ENCODE data around the gene ANO8. TPM values are rescaled to one million over a fixed set of nuclear protein-coding genes. Genes with fewer than 3 reads are reported as not detected.

ANO8 gene
- total and polyA plus RNA-seq, 2 experiments from 2014 or later = 1.1 to 7.3 TPM

GRCh38 chr19:17330262-17331044, 4.2 kb downstream of the ANO8 start:
- Histone ChIP-seq H3K36me3 (replicated peaks; ENCODE audit: insufficient read depth, low read depth) (no peaks in the 10 kb centered on the region), H3K4me2 (no peak overlapping the region), H3K27ac (no peak overlapping the region), H3K4me1 (ENCODE audit: insufficient read depth) (peaks cover 24% of the 10 kb centered on the region), H2AFZ (no peak overlapping the region), H3K79me2 (peaks cover 6% of the 10 kb centered on the region), H4K20me1 (ENCODE audit: insufficient read depth, poor library complexity, severe bottlenecking) (no peaks in the 10 kb centered on the region), H3K9me2 (replicated peaks; ENCODE audit: insufficient read depth) (no peaks in the 10 kb centered on the region), H3K9me3 (ENCODE audit: low read depth) (no peaks in the 10 kb centered on the region), H3K4me3 (no peak overlapping the region), H3K27me3 (no peaks in the 10 kb centered on the region)
- WGBS (ENCODE audit: low lambda C conversion rate, missing lambda C conversion rate) = 94% methylated on average over 24 of the region's 24 CpGs
- TF ChIP-seq CTCF (IDR thresholded peaks at IDR 0.05; ENCODE audit: poor library complexity) (no peak), EZH2 (IDR thresholded peaks at IDR 0.05; ENCODE audit: borderline replicate concordance) (no peak), EZH2phosphoT487 (IDR thresholded peaks at IDR 0.05; ENCODE audit: low read depth, severe bottlenecking, unreplicated experiment) (no peak)
- DNase-seq (ENCODE audit: low spot score) = peak; percentile 4

DNA sequence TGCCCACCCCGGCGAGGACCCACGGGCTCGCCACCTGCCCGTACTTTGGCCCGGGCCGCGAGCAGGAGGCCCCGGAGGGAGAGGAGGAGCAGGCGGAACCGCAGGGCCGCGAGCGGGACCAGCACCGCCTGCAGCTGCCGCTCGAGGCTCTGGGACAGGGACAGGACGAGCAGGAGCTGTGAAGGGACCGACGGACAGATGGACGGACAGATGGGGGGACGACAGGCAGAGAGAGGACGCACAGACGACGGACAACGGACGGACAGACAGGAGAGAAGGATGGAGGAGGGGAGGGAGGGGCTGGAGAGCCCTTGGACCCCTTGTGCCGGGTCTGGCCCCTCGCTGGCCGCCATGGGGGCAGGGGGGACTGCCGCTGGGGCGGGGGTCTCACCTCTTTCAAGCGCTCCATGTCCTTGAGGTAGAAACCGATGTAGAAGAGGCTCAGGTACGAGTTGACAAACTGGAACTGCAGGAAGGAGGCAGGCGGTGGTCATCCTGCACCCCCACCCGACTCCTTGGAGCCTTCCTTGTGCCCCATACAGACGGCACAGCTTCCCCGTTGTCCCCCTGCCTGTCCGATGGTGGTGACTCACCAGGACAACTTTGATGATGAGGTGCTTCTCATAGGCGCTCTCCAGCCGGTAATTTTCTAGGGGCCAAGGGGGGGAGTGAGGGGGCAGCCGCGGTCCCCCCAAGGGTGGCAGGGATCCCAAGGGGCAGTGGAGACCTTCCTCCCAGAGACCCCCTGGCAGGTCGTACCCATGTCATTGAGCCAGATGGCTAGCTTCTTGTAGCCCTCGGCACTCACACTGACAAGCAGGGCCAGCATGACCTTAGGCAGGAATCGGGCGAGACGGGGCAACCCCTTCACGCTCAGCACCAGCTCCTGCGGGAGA, 5.0 kb downstream of the ANO8 start:
- no peak overlapping the region for H3K4me3 ChIP-seq
- TF ChIP-seq CTCF (IDR thresholded peaks at IDR 0.05; ENCODE audit: poor library complexity) = no peak
- TF ChIP-seq EZH2phosphoT487 (IDR thresholded peaks at IDR 0.05; ENCODE audit: low read depth, severe bottlenecking, unreplicated experiment) = no peak
- no peak overlapping the region for H2AFZ ChIP-seq
- no peaks in the 10 kb centered on the region for H3K9me2 ChIP-seq (replicated peaks; ENCODE audit: insufficient read depth)
- H3K4me1 ChIP-seq (ENCODE audit: insufficient read depth) = peaks cover 18% of the 10 kb centered on the region
- peaks cover 5% of the 10 kb centered on the region for H3K79me2 ChIP-seq
- H4K20me1 ChIP-seq (ENCODE audit: insufficient read depth, poor library complexity, severe bottlenecking) = no peaks in the 10 kb centered on the region
- H3K27me3 ChIP-seq = no peaks in the 10 kb centered on the region
- no peaks in the 10 kb centered on the region for H3K9me3 ChIP-seq (ENCODE audit: low read depth)
- H3K27ac ChIP-seq = no peak overlapping the region
- no peaks in the 10 kb centered on the region for H3K36me3 ChIP-seq (replicated peaks; ENCODE audit: insufficient read depth, low read depth)
- peak overlapping the region; percentile 94 for H3K4me2 ChIP-seq
- 87% methylated on average over 41 of the region's 51 CpGs for WGBS (ENCODE audit: low lambda C conversion rate, missing lambda C conversion rate)
- DNase-seq (ENCODE audit: low spot score) = peak; percentile 11

- TF ChIP-seq EZH2phosphoT487 (IDR thresholded peaks at IDR 0.05; ENCODE audit: low read depth, severe bottlenecking, unreplicated experiment) (no peak), EZH2 (IDR thresholded peaks at IDR 0.05; ENCODE audit: borderline replicate concordance) (no peak), CTCF (IDR thresholded peaks at IDR 0.05; ENCODE audit: poor library complexity) (no peak)
- H3K27ac ChIP-seq = peak overlapping the region; percentile 85
- no peaks in the 10 kb centered on the region for H3K9me3 ChIP-seq (ENCODE audit: low read depth)
- peak overlapping the region; percentile 94 for H3K4me2 ChIP-seq
- H3K79me2 ChIP-seq = peaks cover 2% of the 10 kb centered on the region
- H3K36me3 ChIP-seq (replicated peaks; ENCODE audit: insufficient read depth, low read depth) = no peaks in the 10 kb centered on the region
- H3K9me2 ChIP-seq (replicated peaks; ENCODE audit: insufficient read depth) = no peaks in the 10 kb centered on the region
- no peaks in the 10 kb centered on the region for H3K27me3 ChIP-seq
- H4K20me1 ChIP-seq (ENCODE audit: insufficient read depth, poor library complexity, severe bottlenecking) = no peaks in the 10 kb centered on the region
- H3K4me1 ChIP-seq (ENCODE audit: insufficient read depth) = peaks cover 14% of the 10 kb centered on the region
- 25% methylated on average over 19 of the region's 94 CpGs for WGBS (ENCODE audit: low lambda C conversion rate, missing lambda C conversion rate)
- peak overlapping the region; percentile 90 for H2AFZ ChIP-seq
- no peak overlapping the region for H3K4me3 ChIP-seq
- peak; percentile 39 for DNase-seq (ENCODE audit: low spot score)
Observed at GRCh38 chr19:17328517-17329365, 5.9 kb downstream of the ANO8 start.
